Erythroblast (primary cell): ENCODE measurements around the gene HLA-DPB1.

Experiments used
- GATA1 ChIP-seq: IDR thresholded peaks from 2 replicates; pipeline ENCODE4 v1.6.1; 2011; ENCODE audit warnings: low read depth, mild to moderate bottlenecking, control low read depth, low read length, moderate library complexity
- POLR2A ChIP-seq: IDR thresholded peaks from 2 replicates; pipeline ENCODE4 v1.6.1; 2011; ENCODE audit warnings: mild to moderate bottlenecking, low read length

DNA sequence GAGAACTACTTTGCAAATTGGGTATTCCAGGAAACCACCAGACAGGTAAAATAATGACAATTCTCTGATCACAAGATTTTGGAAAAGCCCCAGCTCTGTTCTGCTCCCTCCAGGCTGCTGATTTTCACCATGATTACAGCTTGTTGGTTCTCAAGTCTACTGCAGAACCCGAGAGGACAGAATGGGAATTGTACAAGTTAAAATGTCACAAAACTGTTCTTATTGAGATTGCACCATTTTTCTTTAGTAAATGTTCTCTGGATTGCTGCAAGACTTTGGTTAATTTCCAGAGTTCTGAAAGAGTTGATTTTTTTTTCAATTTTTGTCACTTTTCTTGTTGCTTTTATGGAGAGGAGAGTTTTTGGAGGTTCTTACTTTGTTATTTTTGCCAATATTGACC, 39.3 kb upstream of the HLA-DPB1 start:
- TF ChIP-seq POLR2A (no peak), GATA1 (no peak)
